Uterine smooth muscle cell (primary cell): Measurements from ENCODE around the gene VSIR. TPM values are rescaled to one million over a fixed set of nuclear protein-coding genes. Genes with fewer than 3 reads are reported as not detected.

Source experiments
- total RNA-seq: library from RNA; depleted of rRNA; stranded (reverse); fragments of >200 nt; gene quantifications from 2 replicates; pipeline ENCODE4 v1.2.3, GENCODE V29; 2014

Gene VSIR
- total RNA-seq: 3.5 and 10.1 TPM in 2 replicates

DNA sequence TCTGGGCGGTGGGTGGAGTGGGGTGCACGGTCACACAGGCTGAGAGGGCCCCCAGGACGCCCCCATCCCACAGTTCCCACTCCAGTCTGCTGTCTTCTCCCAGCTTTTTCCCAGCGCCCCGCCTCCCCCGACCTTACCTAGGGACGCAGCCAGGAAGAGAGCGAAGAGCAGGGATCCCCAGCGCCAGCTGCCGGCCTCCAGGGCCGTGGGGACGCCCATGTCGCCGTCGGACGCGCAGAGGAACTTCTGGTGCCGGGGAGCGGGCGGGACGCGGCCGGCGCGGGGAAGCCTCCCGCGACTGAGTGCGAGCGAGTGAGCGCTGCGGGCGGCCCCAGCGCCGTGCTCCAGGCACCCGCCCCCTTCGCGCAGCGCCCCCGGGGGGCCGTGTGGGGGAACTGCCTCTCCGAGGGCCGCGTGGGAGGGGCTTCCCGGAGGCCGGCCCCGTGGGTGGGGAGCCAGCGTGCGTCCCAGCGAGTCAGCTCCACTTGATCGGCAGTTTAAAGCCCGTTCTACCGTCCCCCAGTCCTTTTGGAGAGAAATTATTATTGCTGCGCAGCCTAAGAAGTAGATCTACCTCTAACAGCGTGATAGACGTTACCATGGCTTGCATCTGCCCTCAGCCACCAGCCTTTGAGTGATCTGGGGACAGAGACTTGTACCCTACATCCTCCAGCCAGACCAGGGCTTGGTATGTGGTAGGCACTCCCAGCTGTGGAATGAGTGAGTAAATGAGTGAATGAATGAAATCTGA, at the start of gene VSIR:
TSS of gene VSIR (minus strand) at position 300 of the 751 bp plus-strand sequence. CDS start at position 219, 81 bp downstream.

DNA sequence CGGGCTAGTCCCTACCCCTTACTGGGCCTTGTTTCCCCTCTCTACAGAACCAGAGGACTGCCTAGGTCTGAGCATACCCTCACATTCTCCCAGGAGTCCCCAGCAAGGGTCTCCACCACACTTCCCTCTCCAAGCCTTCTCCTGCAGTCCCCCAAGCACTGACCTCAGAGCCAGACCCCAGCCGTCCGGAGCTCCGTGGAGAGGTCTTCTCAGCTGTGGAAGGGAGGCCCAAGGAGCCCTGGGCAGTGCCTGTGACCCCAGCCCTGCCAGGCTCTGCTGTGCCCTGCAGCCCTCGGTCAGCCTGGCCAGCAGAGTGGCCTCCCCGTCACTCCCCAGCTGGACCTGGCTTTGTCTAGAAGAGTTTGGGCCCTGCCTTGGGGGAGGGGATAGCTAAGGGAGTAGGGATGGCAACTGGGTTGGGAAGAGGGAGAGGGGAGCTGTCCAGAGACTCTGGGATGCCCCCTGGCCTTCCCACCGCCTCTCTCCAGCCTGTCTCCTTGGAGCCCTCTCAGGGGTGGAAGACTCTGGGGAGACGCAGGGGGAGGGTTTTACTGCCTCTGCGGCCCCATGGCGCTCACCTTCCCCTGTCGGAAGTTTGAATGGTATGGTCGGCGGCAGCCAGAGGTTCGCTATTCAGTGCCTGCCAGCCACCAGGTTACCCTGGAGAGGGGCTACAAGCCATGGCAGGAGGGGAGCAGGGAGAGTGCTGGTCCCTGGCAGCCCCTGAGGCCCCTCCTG, 53.7 kb downstream of the VSIR start, which contains the start of gene C10orf105:
TSS of gene C10orf105 (minus strand) at position 315 of the 738 bp plus-strand sequence. CDS start 3,441 bp downstream, outside the sequence.

Other genes with a start within 250 kb of the VSIR start
- gene C10orf105, start 53.7 kb downstream of the VSIR start, total RNA-seq: under 0.01 TPM in 2 replicates
- gene PSAP, start 77.7 kb upstream of the VSIR start, total RNA-seq: 481 and 1,349 TPM in 2 replicates
- gene CHST3, start 190.9 kb upstream of the VSIR start, total RNA-seq: 22.8 and 27.9 TPM in 2 replicates